KOPT-K1 (cell line): ENCODE results near the gene L3MBTL4.
"Not testable (repeated sequence)": the region's sequence is repeated elsewhere in the genome, so short reads cannot be mapped to it uniquely, and the experiment has no call there.

ENCODE experiments used
- H3K27ac ChIP-seq: fragments of 200-600 bp; sonication (generic); 2 replicates; pipeline ENCODE4 v1.5.1; 2016; ENCODE audit warnings: antibody characterized with exemption, mild to moderate bottlenecking, low read depth, low read length; ENCODE audit not compliant: poor library complexity, severe bottlenecking
- H3K36me3 ChIP-seq: fragments of 200-600 bp; sonication (generic); 2 replicates; pipeline ENCODE4 v1.5.1; 2017; ENCODE audit warnings: antibody characterized with exemption, mild to moderate bottlenecking, low read length, moderate library complexity; ENCODE audit not compliant: insufficient read depth
- H3K9me3 ChIP-seq: fragments of 200-600 bp; sonication (generic); 2 replicates; pipeline ENCODE4 v1.5.1; 2017; ENCODE audit warnings: antibody characterized with exemption, low read length, mild to moderate bottlenecking; ENCODE audit not compliant: insufficient read depth, poor library complexity, severe bottlenecking

L3MBTL4 gene

DNA sequence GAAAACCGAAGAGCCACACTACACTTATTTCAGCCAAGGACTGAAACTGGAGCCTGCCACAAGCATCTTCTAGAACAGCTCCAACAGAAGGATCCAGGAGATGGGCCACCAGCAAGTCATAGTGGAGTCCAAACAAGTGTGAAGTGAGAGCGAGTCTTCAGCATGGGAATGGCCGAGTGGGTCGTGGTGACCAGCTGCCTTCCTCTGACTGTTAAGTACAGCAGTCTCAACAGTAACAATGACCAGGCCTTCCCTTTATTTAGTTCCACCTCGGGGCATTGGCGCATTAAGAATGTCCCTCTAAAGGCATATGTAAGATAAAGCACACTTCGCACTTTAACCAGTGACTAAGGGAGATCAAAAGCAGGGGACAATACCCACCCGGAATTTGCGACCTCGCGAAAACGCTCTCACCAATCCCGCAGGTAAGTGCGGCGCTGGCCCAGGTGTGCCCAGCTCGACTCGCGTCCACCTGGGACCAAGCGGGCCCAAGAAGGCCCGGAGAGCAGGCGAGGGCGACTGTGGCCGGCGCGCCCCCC lies 1.1 kb downstream of the L3MBTL4 start:
- H3K36me3 ChIP-seq, result no peaks in the 10 kb centered on the region
- no peaks in the 10 kb centered on the region for H3K9me3 ChIP-seq
- no peak overlapping the region for H3K27ac ChIP-seq

DNA sequence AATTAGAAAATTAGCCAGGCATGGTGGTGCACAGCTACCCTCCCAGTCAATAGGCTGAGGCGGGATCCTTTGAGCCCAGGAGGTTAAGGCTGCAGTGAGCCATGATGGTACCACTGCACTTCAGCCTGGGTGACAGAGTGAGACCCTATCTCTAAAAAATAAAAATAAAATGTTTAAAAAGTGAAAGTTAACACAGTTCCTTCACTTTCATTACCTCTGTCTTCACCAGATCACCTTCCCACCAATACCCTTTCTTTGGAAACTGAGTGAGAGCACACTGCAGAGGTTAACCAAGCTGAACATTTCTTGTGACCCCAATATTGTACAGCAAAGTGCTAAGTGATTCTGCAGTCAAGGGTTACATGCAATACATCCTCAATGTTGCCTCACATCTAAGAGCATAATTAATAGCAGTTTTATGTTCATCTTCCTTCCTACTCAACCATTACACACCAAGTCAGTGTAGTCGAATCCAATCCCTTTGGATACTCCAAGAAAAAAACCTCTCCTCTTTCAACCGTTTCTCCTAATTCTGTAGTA lies 1.7 kb downstream of the L3MBTL4 start:
- no peaks in the 10 kb centered on the region for H3K36me3 ChIP-seq
- H3K27ac ChIP-seq, result no peak overlapping the region
- H3K9me3 ChIP-seq, result no peaks in the 10 kb centered on the region

DNA sequence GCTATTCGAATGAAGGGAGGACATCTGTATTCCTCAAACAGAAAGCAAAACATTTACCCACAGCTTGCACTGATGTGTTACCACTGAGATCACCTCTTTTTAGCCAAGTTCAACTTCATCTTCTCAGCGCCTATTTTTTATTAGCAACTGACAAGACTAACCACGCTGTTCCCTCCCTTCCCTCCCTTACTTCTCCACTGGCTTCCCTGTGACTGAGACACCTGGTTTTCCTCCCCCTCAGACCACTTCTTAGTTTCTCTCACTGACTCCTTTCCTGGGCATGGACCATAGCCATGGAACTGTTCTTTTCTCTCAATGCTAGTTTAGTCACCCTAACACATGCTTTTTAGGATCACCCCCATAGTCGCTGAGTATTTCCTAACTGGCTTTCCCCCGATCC lies 3.3 kb downstream of the L3MBTL4 start:
- no peaks in the 10 kb centered on the region for H3K36me3 ChIP-seq
- no peak overlapping the region for H3K27ac ChIP-seq
- H3K9me3 ChIP-seq, result no peaks in the 10 kb centered on the region

DNA sequence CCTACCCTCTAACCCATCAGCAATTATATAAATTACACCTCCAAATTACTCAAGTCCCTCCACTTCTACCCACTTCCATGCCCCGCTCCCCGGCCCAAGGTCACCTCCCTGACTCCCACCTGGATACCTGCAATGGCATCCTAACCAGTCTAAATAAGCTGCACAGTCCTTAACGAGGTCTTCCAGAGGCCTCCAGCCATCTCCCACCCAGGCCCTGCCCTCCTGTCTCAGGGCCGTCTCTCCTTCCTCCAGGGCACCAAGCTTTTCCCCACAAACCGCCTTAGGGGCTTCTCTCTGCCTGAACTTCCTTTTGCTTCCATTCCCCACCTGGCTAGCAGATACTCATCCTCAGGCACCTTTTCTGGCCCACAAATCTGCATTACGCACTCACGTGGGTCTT lies 4.8 kb downstream of the L3MBTL4 start:
- Histone ChIP-seq H3K36me3 (no peaks in the 10 kb centered on the region), H3K27ac (no peak overlapping the region), H3K9me3 (no peaks in the 10 kb centered on the region)

DNA sequence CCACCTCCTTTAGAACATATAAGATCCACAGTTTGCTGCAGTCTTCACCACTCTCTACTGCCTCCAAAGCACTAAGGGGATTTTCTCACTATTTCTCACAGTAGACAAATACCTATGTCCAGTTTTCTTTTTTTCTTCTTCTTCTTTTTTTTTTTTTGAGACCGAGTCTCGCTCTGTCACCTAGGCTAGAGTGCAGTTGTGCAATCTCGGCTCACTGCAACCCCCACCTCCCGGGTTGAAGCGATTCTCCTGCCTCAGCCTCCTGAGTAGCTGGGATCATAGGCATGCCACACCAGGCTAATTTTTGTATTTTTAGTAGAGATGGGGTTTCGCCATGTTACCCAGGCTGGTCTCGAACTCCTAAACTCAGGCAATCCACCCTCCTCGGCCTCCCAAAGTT lies 6.2 kb downstream of the L3MBTL4 start:
- H3K27ac ChIP-seq, H3K9me3 ChIP-seq, H3K36me3 ChIP-seq: not testable (repeated sequence)

DNA sequence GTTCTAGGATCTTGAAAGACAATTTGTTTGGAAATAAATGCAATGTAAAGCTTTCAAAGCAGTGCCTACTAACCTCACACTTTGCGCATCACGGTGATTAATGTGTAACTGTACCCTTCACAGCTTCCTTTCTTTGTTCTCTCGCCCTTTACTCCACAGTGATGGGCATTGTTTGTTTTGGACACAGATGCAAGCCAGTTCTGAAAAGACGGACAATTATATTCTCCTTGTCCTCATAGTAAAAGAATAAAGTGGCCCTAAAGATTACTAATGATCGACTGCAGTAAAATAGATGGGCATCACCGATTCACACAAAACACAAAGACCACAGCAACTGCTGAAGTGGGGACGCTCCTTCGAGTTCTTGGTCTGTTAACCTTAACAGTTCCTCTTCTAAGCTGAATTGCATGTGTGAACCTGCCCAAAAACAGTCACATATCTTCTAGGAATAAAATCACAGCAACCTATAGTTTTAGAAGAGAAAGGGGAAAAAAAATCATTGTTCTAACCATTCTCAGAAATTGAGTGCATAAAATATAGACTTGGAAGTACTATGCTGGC lies 7.7 kb downstream of the L3MBTL4 start:
- Histone ChIP-seq H3K9me3 (no peaks in the 10 kb centered on the region), H3K27ac (no peak overlapping the region)

DNA sequence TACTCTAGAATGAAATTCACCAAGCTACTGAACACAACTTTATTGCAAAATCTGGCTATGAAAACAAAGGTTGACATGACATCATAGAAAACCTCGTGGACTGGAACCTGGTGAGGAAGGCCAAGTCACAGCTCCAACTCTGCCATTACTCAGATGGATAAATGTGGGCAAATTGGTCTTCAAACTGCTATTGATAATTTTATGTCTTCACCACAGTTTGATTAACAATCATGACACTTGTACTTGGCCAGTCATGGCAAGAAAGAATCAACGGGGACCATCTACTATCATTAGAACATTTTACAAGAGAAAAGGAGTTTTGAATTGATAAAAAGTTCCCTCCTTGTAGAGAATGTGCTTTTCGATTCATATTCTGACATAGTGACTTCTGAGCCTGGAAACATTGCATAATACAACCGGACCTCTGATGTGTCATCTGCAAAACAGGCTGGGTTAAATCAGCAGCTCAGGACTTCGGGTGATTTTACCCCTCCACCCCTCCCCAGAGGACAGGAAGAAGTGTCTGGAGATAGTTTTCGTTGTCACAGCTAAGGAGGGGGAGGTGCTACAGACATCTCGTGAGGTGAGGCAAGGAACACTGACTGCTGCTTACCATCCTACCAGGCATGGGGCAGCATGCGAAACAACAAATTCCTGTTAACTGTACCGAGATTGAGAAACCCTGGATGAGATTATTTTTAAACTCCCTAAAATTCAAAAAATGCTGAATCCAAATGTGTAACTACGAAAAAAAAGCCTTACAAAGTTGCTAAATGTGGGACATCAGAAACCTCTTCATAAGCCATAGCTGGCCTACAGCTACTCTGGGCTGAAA lies 8.4 kb downstream of the L3MBTL4 start:
- Histone ChIP-seq H3K27ac (no peak overlapping the region), H3K9me3 (no peaks in the 10 kb centered on the region), H3K36me3 (no peaks in the 10 kb centered on the region)

More for the DNA sequence above, 7.7 kb downstream of the L3MBTL4 start:
- no peaks in the 10 kb centered on the region for H3K36me3 ChIP-seq

DNA sequence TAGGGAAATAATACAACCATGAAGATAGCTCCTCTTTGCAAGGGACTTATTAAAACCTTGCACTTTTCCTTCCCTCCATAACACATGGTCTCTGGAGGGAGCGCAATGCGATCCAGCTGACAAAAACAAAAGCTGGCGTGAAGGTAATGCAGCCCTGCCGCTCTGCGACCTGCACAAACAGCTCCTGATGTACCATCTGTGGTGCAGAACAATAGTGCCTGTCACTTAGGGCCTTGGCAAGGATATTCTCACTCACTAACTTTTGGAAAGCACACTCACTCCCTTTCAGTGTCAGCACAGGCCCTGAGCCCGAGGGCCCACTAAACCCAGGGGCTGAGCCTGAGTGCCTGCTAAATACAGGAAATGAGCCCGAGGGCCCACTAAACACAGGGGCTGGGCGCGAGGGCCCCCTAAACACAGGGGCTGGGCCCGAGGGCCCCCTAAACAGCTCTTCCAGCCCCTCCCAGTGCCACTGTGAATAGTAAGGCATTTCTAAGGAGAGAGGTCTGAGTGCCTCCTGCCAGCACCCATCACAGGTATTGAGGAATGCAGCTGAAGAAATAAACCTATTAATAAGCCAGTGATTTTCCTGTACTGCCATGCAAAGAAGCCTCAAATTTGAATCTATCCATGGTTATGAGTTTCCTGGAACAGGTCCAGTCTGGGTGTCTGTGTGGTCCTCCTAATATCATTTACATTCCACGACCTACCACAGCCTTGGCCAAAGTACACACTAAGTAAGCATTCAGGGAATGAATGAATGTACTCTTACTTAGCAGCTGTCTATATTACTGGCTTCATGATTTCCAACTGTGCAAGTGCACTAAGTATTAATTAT lies 9.3 kb downstream of the L3MBTL4 start:
- H3K9me3 ChIP-seq, result no peaks in the 10 kb centered on the region
- H3K27ac ChIP-seq, result no peak overlapping the region
- H3K36me3 ChIP-seq, result no peaks in the 10 kb centered on the region

DNA sequence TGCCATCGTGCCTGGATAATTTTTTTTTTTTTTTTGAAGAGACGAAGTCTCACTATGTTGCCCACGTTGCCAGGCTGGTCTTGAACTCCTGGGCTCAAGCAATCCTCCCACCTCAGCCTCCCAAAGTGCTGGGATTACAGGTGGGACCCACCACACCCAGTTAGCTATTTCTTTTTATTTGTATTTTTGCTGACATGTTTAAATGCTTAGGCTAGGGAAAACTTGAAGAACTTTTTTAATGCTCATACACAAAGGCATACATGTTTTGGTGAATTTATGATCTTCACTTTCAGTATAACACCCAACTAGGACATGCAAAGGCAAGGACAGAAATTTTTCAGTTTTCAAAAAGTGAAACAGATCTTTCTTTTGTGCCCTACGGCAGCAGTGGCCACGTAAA lies 9.9 kb downstream of the L3MBTL4 start:
- Histone ChIP-seq H3K27ac (no peak overlapping the region), H3K9me3 (no peaks in the 10 kb centered on the region), H3K36me3 (no peaks in the 10 kb centered on the region)

DNA sequence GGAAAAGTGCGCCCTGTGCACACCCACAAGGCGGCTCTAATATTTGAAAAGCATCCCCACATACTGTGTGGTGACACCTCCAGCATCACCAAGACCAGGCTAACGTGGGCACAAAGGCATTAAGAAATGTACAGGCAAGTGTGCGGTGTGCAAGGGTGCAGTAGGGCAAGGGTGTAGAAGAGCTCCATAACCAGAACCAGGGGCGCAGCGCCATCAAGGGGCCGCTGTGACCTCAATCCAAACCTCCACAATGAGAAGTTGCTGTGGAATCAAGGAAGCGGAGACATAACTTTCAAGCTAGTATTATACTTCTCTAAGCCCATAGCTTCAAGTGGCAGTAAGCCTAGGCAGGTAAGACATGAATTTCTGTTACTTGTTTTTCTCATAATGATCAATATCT lies 13.0 kb downstream of the L3MBTL4 start:
- H3K36me3 ChIP-seq, result no peaks in the 10 kb centered on the region
- H3K9me3 ChIP-seq, result no peaks in the 10 kb centered on the region
- H3K27ac ChIP-seq, result no peak overlapping the region

DNA sequence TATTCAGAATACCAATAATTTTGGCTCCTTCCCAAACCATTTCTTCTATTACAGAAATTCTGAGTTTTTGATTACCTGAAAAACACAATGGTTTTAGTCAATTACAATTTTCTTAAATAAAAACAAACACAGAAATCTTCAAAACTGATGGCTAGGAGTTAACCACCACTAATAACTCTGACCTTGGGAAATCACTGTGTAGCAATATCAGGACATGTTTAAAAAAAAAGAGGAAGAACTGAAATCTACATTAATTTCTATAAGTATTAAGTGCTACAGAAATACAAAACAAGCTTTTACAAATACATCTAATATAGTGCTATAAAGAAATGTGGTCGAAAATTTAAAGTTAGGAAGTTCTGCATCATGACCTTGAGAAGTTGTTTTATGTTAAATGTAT lies 14.9 kb downstream of the L3MBTL4 start:
- Histone ChIP-seq H3K9me3 (no peaks in the 10 kb centered on the region), H3K27ac (no peak overlapping the region), H3K36me3 (no peaks in the 10 kb centered on the region)

DNA sequence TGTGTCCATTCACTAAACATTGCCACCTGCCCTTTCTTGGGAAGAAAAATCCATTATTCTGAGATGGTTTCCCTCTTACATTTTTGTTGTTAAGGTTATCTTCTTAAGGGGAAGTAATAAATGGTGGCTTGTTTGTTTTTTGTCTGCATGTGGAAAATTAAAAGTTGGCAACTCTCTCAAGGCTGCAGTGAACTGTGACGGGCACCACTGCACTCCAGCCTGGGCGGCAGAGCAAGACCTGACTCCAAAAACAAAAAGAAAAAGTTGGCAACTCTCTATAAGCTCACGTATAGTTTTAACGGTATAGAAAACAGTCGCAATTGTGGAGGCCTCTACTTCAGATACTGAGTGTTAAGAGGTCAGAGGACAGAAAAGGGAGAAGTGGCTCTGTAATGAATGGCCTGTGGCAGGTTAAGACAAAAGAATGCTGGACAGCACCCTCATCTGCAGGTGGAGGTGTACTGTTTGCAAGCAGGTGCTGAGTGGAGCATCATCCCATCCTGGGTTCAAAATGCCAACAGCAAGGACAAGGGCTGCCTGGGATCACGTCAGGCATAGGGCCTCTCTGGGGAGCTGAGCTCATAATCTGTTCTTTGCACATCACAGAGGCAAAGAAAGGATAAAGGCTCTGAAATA lies 16.7 kb downstream of the L3MBTL4 start:
- H3K27ac ChIP-seq, result no peak overlapping the region
- no peaks in the 10 kb centered on the region for H3K36me3 ChIP-seq
- H3K9me3 ChIP-seq, result no peaks in the 10 kb centered on the region

DNA sequence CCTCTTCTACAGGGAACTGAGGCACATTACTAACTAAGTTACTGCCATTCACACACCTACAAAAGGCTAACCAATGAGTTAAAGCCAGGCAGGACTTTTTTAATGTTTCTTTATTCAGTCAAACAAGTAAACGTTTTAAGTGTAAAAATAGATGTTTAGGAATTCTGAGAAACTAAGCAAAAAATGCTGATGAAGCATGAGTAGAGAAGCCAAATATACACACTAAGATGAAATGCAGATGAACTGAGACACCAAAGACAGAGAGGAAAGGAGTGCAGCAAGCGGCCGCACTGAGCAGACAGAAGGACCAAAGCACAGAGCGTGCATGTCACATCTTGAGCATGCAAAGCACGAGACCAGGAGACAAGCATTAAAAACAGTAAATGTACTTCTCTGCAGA lies 17.9 kb downstream of the L3MBTL4 start:
- H3K9me3 ChIP-seq, result no peaks in the 10 kb centered on the region
- H3K36me3 ChIP-seq, result no peaks in the 10 kb centered on the region
- H3K27ac ChIP-seq, result no peak overlapping the region

DNA sequence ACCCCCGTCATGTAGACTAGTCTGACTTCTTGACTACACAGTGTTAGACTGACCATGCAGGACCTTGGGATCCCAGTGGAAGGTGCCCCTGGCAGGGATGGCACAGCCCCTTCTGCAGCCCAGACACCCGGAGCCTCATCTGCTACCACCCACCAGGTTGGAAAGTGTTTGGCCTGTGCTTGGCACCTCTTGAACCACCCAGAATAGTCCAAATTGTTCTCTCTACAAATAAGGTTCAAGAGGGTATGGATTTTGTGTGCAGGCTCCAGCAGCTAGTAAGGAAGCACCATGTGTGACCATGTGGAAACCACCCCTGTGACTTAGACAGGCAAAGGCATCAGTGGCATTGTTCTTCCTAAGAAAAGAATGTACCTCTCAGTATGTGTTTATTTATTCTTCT lies 18.4 kb downstream of the L3MBTL4 start:
- no peak overlapping the region for H3K27ac ChIP-seq
- no peaks in the 10 kb centered on the region for H3K36me3 ChIP-seq
- peaks cover 5% of the 10 kb centered on the region for H3K9me3 ChIP-seq

DNA sequence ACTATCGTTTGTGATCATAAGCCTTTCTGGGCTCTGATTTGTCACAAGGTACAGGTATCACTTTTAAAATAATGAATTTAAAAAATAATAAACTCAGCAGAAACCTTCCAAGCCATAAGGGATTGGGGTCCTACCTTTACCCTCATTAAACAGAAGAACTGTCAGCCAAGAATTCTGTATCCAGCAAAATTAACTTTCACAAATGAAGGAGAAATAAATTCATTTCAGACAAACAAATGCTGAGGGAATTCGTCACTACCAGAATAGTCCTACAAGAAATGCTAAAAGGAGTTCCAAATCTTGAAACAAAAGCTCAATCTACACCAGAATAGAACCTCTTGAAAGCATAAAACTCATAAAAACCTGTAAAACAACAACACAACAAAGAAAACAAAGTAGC lies 25.7 kb downstream of the L3MBTL4 start:
- Histone ChIP-seq H3K36me3 (no peaks in the 10 kb centered on the region), H3K9me3 (peaks cover 5% of the 10 kb centered on the region), H3K27ac (no peak overlapping the region)
